ENCODE results near the gene VGLL1. TPM values are rescaled to one million over a fixed set of nuclear protein-coding genes. Genes with fewer than 3 reads are reported as not detected.

VGLL1 gene
- total RNA-seq, 2 donors from 2014 or later, result not detected

Small RNA genes within 50 kb of the gene (microRNA-seq; reads per million reads assigned to microRNA genes)
- gene MIR934, result 0 reads per million in 2 donors

Other genes with a start within 250 kb of the VGLL1 start
- gene ADGRG4, start 231.3 kb upstream of the VGLL1 start, total RNA-seq, result under 1 TPM; 0.03 to 0.17 TPM
- not detected for gene BRS3, start 44.3 kb upstream of the VGLL1 start, total RNA-seq
- 10 to 100 TPM; 30.4 to 35.3 TPM for gene HTATSF1, start 34.6 kb upstream of the VGLL1 start, total RNA-seq
- under 1 TPM; 0.24 to 0.75 TPM for gene CD40LG, start 115.9 kb downstream of the VGLL1 start, total RNA-seq
- gene ARHGEF6, start 248.7 kb downstream of the VGLL1 start, total RNA-seq, result 1 to 10 TPM; 2.1 to 6.7 TPM